ENCODE results near the gene GMDS. TPM values are rescaled to one million over a fixed set of nuclear protein-coding genes. Genes with fewer than 3 reads are reported as not detected.

Gene GMDS
- total RNA-seq, 1 donor from 2014 or later, result 7.2 TPM

DNA sequence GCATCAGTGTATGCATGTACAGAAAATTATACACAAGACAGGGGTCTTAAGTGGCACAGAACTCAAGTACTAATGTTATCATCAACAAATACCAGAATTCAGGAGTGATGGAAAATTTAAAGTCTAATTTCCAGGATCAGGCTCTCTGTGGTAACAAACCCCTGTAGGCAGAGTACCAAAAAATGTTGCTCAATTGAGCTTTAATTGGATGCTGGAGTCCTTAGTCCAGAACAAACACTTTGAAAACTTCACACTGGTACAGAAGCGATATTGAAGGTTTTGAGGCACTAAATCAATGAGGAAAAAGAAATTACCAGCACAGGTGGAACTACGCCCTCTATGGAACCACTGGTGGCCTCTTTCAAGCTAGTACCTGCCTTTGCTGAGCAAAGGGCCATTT, 522.6 kb downstream of the GMDS start:
- Histone ChIP-seq H3K27ac (replicated peaks) (no peak overlapping the region), H3K4me1 (peaks cover 8% of the 10 kb centered on the region), H3K27me3 (ENCODE audit: low read depth) (no peaks in the 10 kb centered on the region), H3K4me3 (no peak overlapping the region), H3K9me3 (replicated peaks) (no peaks in the 10 kb centered on the region), H3K36me3 (no peaks in the 10 kb centered on the region)
- DNase-seq, result no peak
- TF ChIP-seq, protein P1, sequence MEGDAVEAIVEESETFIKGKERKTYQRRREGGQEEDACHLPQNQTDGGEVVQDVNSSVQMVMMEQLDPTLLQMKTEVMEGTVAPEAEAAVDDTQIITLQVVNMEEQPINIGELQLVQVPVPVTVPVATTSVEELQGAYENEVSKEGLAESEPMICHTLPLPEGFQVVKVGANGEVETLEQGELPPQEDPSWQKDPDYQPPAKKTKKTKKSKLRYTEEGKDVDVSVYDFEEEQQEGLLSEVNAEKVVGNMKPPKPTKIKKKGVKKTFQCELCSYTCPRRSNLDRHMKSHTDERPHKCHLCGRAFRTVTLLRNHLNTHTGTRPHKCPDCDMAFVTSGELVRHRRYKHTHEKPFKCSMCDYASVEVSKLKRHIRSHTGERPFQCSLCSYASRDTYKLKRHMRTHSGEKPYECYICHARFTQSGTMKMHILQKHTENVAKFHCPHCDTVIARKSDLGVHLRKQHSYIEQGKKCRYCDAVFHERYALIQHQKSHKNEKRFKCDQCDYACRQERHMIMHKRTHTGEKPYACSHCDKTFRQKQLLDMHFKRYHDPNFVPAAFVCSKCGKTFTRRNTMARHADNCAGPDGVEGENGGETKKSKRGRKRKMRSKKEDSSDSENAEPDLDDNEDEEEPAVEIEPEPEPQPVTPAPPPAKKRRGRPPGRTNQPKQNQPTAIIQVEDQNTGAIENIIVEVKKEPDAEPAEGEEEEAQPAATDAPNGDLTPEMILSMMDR (IDR thresholded peaks at IDR 0.05; ENCODE audit: borderline replicate concordance), result no peak
- intact Hi-C loops (cut with micrococcal nuclease), result no loop called here

- H3K9me3 ChIP-seq (replicated peaks), result no peaks in the 10 kb centered on the region
- no peak overlapping the region for H3K4me3 ChIP-seq
- no peaks in the 10 kb centered on the region for H3K36me3 ChIP-seq
- no peak overlapping the region for H3K27ac ChIP-seq (replicated peaks)
- TF ChIP-seq, protein P1 (IDR thresholded peaks at IDR 0.05; ENCODE audit: borderline replicate concordance), result no peak
- peaks cover 8% of the 10 kb centered on the region for H3K4me1 ChIP-seq
- no peak for DNase-seq
- H3K27me3 ChIP-seq (ENCODE audit: low read depth), result no peaks in the 10 kb centered on the region
- intact Hi-C loops (cut with micrococcal nuclease), result no loop called here
Measured at GRCh38 chr6:1720620-1721322, 524.6 kb downstream of the GMDS start.

DNA sequence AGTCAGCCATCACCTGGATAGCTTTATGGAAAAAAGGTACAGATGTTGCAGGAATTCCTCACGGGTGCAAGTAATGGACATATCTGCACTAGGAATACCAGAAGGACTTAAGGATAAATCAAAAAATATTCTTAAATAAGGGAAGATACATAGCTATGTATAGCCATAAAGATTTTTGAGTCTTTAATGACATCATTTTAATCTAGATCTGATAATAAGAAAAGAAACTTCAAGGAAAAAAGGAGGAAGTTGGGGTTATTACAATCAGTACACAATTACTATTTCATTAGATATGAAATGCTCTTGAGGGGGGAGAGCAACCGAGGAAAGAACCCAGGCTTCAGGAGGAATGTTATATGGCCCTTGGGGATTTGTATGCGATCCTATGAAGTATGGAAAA, 525.5 kb downstream of the GMDS start:
- DNase-seq, result no peak
- Histone ChIP-seq H3K27ac (replicated peaks) (no peak overlapping the region), H3K27me3 (ENCODE audit: low read depth) (no peaks in the 10 kb centered on the region), H3K9me3 (replicated peaks) (no peaks in the 10 kb centered on the region), H3K4me1 (peaks cover 8% of the 10 kb centered on the region), H3K36me3 (no peaks in the 10 kb centered on the region), H3K4me3 (no peak overlapping the region)
- intact Hi-C loops (cut with micrococcal nuclease), result no loop called here
- TF ChIP-seq, protein P1 (IDR thresholded peaks at IDR 0.05; ENCODE audit: borderline replicate concordance), result no peak

- TF ChIP-seq, protein P1 (IDR thresholded peaks at IDR 0.05; ENCODE audit: borderline replicate concordance), result no peak
- Histone ChIP-seq H3K4me3 (no peak overlapping the region), H3K27me3 (ENCODE audit: low read depth) (no peaks in the 10 kb centered on the region), H3K4me1 (no peaks in the 10 kb centered on the region), H3K36me3 (no peaks in the 10 kb centered on the region), H3K27ac (replicated peaks) (no peak overlapping the region), H3K9me3 (replicated peaks) (no peaks in the 10 kb centered on the region)
- intact Hi-C loops (cut with micrococcal nuclease), result no loop called here
- no peak for DNase-seq
Measured at GRCh38 chr6:1716868-1717267, 528.5 kb downstream of the GMDS start.

DNA sequence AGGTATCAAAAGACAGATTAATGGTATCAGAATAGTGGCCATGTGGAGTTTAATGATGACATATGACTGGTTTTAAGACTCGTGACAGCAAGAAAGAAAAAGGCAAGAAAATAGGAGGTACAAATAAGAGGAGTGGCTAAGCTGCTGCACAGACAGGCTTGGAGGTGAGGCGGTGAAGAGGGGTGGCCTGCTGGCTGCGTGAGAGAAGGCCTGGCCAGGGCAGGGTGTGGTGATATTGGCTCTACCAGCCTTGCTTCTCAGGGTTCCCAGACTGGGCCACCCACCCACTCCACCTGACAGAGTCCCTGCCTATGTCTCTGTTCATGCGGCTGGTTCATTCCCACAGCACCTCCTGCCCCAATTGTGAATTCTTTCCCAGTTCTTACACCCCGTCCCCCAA, 529.0 kb downstream of the GMDS start:
- intact Hi-C loops (cut with micrococcal nuclease), result no loop called here

More for the DNA sequence above, 529.0 kb downstream of the GMDS start:
- no peak for DNase-seq
- no peak overlapping the region for H3K4me3 ChIP-seq
- no peak overlapping the region for H3K27ac ChIP-seq (replicated peaks)
- H3K4me1 ChIP-seq, result no peaks in the 10 kb centered on the region
- H3K27me3 ChIP-seq (ENCODE audit: low read depth), result no peaks in the 10 kb centered on the region
- no peaks in the 10 kb centered on the region for H3K36me3 ChIP-seq
- no peaks in the 10 kb centered on the region for H3K9me3 ChIP-seq (replicated peaks)
- TF ChIP-seq, protein P1 (IDR thresholded peaks at IDR 0.05; ENCODE audit: borderline replicate concordance), result no peak

Measured in left ventricle myocardium inferior (tissue), 1 donor.